Osteoblast (primary cell): ENCODE data around the gene KIF2A. TPM values are rescaled to one million over a fixed set of nuclear protein-coding genes. Genes with fewer than 3 reads are reported as not detected.
A peak's percentile ranks its signal among the peaks of the same experiment; 100 is the strongest.

Source experiments
- DNase-seq: peaks from one replicate; pipeline ENCODE4 v3.0.0; 2011; ENCODE audit warnings: low spot score, mixed read lengths; ENCODE audit not compliant: insufficient read length; ENCODE audit errors: missing footprints
- H2AFZ ChIP-seq: 2 replicates; pipeline ENCODE4 v1.6.0; 2011; ENCODE audit warnings: mild to moderate bottlenecking, low read length
- H3K27ac ChIP-seq: 2 replicates; pipeline ENCODE4 v1.5.1; 2011; ENCODE audit warnings: mild to moderate bottlenecking, low read depth, low read length, moderate library complexity
- H3K27me3 ChIP-seq: 2 replicates; pipeline ENCODE4 v1.6.0; 2012; ENCODE audit warnings: mild to moderate bottlenecking, control low read depth, inconsistent platforms, low read length, moderate library complexity; ENCODE audit not compliant: insufficient read depth
- H3K36me3 ChIP-seq: 2 replicates; pipeline ENCODE4 v1.5.1; 2011; ENCODE audit warnings: mild to moderate bottlenecking, low read length, control low read depth, moderate library complexity; ENCODE audit not compliant: insufficient read depth
- H3K4me1 ChIP-seq: 2 replicates; pipeline ENCODE4 v1.5.1; 2011; ENCODE audit warnings: mild to moderate bottlenecking, low read length, control low read depth, moderate library complexity; ENCODE audit not compliant: insufficient read depth
- H3K4me2 ChIP-seq: 2 replicates; pipeline ENCODE4 v1.6.0; 2011; ENCODE audit warnings: mild to moderate bottlenecking, low read length; ENCODE audit not compliant: insufficient read depth
- H3K4me3 ChIP-seq: fragments of 200-600 bp; sonication (generic); 3 replicates; pipeline ENCODE4 v1.5.1; 2012; ENCODE audit warnings: mild to moderate bottlenecking, low read length, inconsistent platforms; ENCODE audit not compliant: insufficient read depth
- H3K79me2 ChIP-seq: 2 replicates; pipeline ENCODE4 v1.6.0; 2012; ENCODE audit warnings: mild to moderate bottlenecking, low read length, control low read depth, inconsistent platforms; ENCODE audit not compliant: insufficient read depth
- H3K9me3 ChIP-seq: 2 replicates; pipeline ENCODE4 v1.5.1; 2011; ENCODE audit warnings: low read depth, low read length, control low read depth
- H4K20me1 ChIP-seq: 2 replicates; pipeline ENCODE4 v1.6.0; 2012; ENCODE audit warnings: mild to moderate bottlenecking, low read length, control low read depth; ENCODE audit not compliant: insufficient read depth
- total RNA-seq: library from RNA; depleted of rRNA; stranded (reverse); fragments of >200 nt; gene quantifications from 2 replicates; pipeline ENCODE4 v1.2.3, GENCODE V29; 2012
- TF ChIP-seq, protein P1 (sequence below): IDR thresholded peaks from 2 replicates; pipeline ENCODE4 v1.5.1; 2011; ENCODE audit warnings: mild to moderate bottlenecking, low read depth, low read length, moderate library complexity; ENCODE audit errors: extremely low read depth

The KIF2A gene
- total RNA-seq, 1 donor = 52.8 TPM

GRCh38 chr5:62314213-62314830 lies 8.3 kb downstream of the KIF2A start:
- peaks cover 60% of the 10 kb centered on the region for H4K20me1 ChIP-seq
- H2AFZ ChIP-seq = no peak overlapping the region
- TF ChIP-seq, protein P1, sequence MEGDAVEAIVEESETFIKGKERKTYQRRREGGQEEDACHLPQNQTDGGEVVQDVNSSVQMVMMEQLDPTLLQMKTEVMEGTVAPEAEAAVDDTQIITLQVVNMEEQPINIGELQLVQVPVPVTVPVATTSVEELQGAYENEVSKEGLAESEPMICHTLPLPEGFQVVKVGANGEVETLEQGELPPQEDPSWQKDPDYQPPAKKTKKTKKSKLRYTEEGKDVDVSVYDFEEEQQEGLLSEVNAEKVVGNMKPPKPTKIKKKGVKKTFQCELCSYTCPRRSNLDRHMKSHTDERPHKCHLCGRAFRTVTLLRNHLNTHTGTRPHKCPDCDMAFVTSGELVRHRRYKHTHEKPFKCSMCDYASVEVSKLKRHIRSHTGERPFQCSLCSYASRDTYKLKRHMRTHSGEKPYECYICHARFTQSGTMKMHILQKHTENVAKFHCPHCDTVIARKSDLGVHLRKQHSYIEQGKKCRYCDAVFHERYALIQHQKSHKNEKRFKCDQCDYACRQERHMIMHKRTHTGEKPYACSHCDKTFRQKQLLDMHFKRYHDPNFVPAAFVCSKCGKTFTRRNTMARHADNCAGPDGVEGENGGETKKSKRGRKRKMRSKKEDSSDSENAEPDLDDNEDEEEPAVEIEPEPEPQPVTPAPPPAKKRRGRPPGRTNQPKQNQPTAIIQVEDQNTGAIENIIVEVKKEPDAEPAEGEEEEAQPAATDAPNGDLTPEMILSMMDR = no peak
- H3K4me2 ChIP-seq = no peak overlapping the region
- no peaks in the 10 kb centered on the region for H3K27me3 ChIP-seq
- peaks cover 99% of the 10 kb centered on the region for H3K79me2 ChIP-seq
- no peaks in the 10 kb centered on the region for H3K9me3 ChIP-seq
- H3K4me3 ChIP-seq = no peak overlapping the region
- H3K27ac ChIP-seq = peak overlapping the region; percentile 2
- no peak for DNase-seq
- H3K36me3 ChIP-seq = no peaks in the 10 kb centered on the region
- peaks cover 21% of the 10 kb centered on the region for H3K4me1 ChIP-seq

GRCh38 chr5:62315376-62316175 lies 9.6 kb downstream of the KIF2A start:
- no peak for DNase-seq

DNA sequence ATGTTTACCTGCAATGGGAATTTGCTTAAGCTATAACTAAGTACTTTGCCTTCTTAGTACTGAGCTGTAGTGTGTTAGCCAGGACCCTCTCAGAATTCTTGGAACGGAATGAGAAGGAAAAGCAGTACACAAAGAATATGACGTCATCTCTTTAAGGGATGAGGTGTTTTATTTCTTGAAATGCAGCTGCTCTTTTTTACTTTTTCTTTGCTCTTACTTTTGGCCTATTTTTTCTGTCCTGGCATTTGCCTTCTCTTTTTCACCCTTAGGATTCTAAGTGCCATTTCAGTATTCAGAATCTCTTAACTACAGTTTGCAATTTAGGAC lies 10.1 kb downstream of the KIF2A start:
- peaks cover 98% of the 10 kb centered on the region for H3K79me2 ChIP-seq
- peaks cover 12% of the 10 kb centered on the region for H3K4me1 ChIP-seq
- TF ChIP-seq, protein P1 = no peak
- H4K20me1 ChIP-seq = peaks cover 45% of the 10 kb centered on the region
- H3K36me3 ChIP-seq = no peaks in the 10 kb centered on the region
- no peak overlapping the region for H3K27ac ChIP-seq
- H2AFZ ChIP-seq = no peak overlapping the region
- no peak overlapping the region for H3K4me2 ChIP-seq
- H3K4me3 ChIP-seq = no peak overlapping the region
- no peak for DNase-seq
- no peaks in the 10 kb centered on the region for H3K9me3 ChIP-seq
- no peaks in the 10 kb centered on the region for H3K27me3 ChIP-seq

More at GRCh38 chr5:62315376-62316175, 9.6 kb downstream of the KIF2A start:
- H3K4me1 ChIP-seq = peaks cover 16% of the 10 kb centered on the region
- no peaks in the 10 kb centered on the region for H3K27me3 ChIP-seq
- no peaks in the 10 kb centered on the region for H3K9me3 ChIP-seq
- TF ChIP-seq, protein P1 = no peak
- no peak overlapping the region for H3K27ac ChIP-seq
- H4K20me1 ChIP-seq = peaks cover 50% of the 10 kb centered on the region
- no peak overlapping the region for H3K4me3 ChIP-seq
- H3K4me2 ChIP-seq = no peak overlapping the region
- H3K36me3 ChIP-seq = no peaks in the 10 kb centered on the region
- no peak overlapping the region for H2AFZ ChIP-seq
- peaks cover 99% of the 10 kb centered on the region for H3K79me2 ChIP-seq

- no peaks in the 10 kb centered on the region for H3K36me3 ChIP-seq
- no peak overlapping the region for H3K27ac ChIP-seq
- no peaks in the 10 kb centered on the region for H3K9me3 ChIP-seq
- TF ChIP-seq, protein P1 = no peak
- peaks cover 47% of the 10 kb centered on the region for H4K20me1 ChIP-seq
- H2AFZ ChIP-seq = no peak overlapping the region
- DNase-seq = no peak
- no peak overlapping the region for H3K4me3 ChIP-seq
- H3K27me3 ChIP-seq = no peaks in the 10 kb centered on the region
- no peaks in the 10 kb centered on the region for H3K4me1 ChIP-seq
- H3K4me2 ChIP-seq = no peak overlapping the region
- H3K79me2 ChIP-seq = peaks cover 97% of the 10 kb centered on the region
These were observed 11.8 kb downstream of the KIF2A start for GRCh38 chr5:62317810-62318209.
